B cell (primary cell): ENCODE data around the gene DEFB131B.

Source experiments
- CTCF ChIP-seq: fragments of 200-600 bp; IDR thresholded peaks from one replicate; pipeline ENCODE4 v1.8.0; 2022; ENCODE audit warnings: antibody characterized with exemption, mild to moderate bottlenecking
- EZH2 ChIP-seq: IDR thresholded peaks from 2 replicates; pipeline ENCODE4 v1.6.1; 2012; ENCODE audit warnings: borderline replicate concordance, low read depth, mild to moderate bottlenecking, moderate library complexity, low read length; ENCODE audit not compliant: insufficient read depth, poor library complexity, severe bottlenecking

- TF ChIP-seq CTCF (no peak), EZH2 (no peak)
Measured at GRCh38 chr11:71930556-71931244, 52.4 kb downstream of the DEFB131B start.
